Mammary epithelial cell (primary cell): ENCODE results near the gene ACTA1.

Experiments
- EZH2 ChIP-seq: IDR thresholded peaks from 2 replicates; pipeline ENCODE4 v1.6.1; 2012; ENCODE audit warnings: low read length, inconsistent platforms, borderline replicate concordance
- TF ChIP-seq, protein P1 (sequence below), 2 donors: IDR thresholded peaks in 1 of 2; conservative IDR thresholded peaks in 1 of 2; 2 replicates each; pipeline ENCODE4 v1.5.1; 2011 to 2012; ENCODE audit warnings: inconsistent platforms in 2 of 2, low read length in 2 of 2, mild to moderate bottlenecking in 2 of 2, control low read depth in 1 of 2, low read depth in 1 of 2; ENCODE audit not compliant: insufficient read depth in 1 of 2; ENCODE audit errors: extremely low read depth in 1 of 2

DNA sequence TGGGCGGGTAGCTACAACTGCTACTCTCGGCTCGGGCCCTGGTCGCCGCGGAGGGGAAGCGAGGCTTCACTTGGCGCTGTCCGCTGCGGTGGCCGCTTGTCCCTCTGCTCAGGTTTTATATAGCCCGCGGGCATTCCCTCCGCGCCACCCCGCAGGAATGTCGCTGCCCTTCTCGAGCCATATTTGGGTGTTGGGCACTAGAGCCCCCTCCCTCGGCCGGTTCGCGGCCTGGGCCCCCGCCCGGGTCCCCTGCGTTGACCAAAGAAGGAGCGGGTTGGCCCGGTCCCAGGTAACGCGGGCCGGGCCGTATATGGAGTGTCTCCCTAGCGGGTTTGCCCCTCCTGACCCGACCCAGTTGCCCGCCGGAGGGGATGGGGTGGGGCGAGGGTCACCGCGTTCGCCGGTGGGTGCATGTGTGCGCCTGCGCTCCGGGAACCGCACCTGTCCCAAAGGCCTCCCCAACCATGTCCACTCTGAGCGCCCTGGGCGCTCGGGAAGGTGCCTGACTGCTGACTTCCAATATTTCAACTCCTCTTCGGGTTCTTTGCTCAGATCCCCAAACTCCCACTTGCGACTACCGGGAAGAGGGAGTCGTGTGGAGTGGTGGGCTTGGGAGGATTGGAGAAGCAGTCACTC is at the start of gene ACTA1:
- TF ChIP-seq, protein P1, sequence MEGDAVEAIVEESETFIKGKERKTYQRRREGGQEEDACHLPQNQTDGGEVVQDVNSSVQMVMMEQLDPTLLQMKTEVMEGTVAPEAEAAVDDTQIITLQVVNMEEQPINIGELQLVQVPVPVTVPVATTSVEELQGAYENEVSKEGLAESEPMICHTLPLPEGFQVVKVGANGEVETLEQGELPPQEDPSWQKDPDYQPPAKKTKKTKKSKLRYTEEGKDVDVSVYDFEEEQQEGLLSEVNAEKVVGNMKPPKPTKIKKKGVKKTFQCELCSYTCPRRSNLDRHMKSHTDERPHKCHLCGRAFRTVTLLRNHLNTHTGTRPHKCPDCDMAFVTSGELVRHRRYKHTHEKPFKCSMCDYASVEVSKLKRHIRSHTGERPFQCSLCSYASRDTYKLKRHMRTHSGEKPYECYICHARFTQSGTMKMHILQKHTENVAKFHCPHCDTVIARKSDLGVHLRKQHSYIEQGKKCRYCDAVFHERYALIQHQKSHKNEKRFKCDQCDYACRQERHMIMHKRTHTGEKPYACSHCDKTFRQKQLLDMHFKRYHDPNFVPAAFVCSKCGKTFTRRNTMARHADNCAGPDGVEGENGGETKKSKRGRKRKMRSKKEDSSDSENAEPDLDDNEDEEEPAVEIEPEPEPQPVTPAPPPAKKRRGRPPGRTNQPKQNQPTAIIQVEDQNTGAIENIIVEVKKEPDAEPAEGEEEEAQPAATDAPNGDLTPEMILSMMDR (conservative IDR thresholded peaks at IDR 0.05 in 1 of 2, IDR thresholded peaks at IDR 0.05 in 1 of 2; ENCODE audit: extremely low read depth in 1 of 2, insufficient read depth in 1 of 2, low read depth in 1 of 2, low read length in 2 of 2): no peak
- TF ChIP-seq EZH2: no peak
